GM20431 (cell line): Measurements from ENCODE around the gene TLX1.
"Not testable (repeated sequence)": the region's sequence is repeated elsewhere in the genome, so short reads cannot be mapped to it uniquely, and the experiment has no call there.

Experiments used
- in situ Hi-C: fragments of 300-500 bp; cut with MseI, MboI; formaldehyde crosslinking; loops from one replicate; pipeline ENCODE4 v1.15.0; 2020; ENCODE audit warnings: low sequenced_read_pairs; ENCODE audit not compliant: unreplicated experiment

TLX1 gene

DNA sequence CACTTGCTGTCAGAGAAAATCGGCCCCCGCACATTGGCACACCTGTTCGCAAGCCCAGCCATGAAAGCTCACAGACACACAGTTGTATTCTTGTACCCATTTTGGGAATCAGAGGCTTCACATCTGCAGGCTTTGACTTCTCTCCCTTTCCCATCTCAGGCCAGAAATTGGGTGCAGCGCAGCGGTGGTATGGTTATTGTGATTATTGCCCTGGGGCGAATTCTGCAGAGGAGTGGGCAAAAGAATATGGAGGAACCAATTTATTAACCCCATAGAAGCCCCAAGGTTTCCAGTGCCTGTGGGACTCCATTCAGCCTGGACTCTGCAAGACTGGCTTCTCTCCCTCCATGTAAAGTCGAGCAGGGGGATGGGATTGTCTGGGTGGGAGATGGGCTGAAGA lies 14.0 kb downstream of the TLX1 start:
- in situ Hi-C loops: no loop called here

- in situ Hi-C loops: no loop called here
Observed at GRCh38 chr10:101145750-101146391, 14.8 kb downstream of the TLX1 start.

DNA sequence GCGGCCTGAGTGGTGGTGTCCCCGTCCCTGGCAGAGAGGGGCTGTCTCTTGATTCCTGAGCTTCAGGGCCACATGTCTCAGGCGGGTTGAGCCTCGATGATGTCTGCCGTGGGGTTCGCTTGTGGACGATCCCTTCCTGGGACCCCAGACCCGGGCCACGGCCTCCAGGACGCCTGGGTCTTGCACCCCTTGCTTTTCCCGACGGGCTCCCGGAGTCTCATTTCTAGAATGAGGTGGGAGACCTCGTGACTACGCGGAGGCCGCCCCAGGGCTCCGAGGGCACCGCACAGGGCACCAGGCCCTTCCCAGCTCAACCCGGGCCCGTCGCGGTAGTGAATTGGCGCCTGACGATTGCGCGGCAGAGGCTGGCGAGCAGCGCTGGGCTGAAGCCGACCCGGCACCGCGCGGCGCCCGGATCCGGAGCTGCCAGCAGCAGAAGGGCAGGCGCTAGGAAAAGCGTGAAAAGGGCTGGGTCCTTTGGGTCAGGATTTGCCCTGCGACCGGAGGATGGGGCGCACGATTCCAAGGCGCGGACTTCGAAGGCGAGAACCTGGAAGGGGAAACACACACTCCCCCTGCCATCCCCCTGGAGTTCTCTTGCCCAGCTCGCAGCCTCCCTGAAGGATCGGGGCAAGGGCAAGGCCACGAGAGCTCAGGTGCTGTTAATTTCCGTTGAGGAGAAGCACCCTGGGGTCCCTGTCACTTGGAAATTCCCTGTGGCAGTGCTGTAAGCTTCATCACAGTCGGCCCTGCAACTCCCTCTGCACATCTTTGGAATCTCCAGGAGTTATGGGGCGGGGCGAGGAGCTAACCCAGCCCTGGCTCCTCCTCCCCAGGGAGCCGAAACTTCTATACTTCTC lies 15.5 kb downstream of the TLX1 start:
- in situ Hi-C loops: no loop called here

DNA sequence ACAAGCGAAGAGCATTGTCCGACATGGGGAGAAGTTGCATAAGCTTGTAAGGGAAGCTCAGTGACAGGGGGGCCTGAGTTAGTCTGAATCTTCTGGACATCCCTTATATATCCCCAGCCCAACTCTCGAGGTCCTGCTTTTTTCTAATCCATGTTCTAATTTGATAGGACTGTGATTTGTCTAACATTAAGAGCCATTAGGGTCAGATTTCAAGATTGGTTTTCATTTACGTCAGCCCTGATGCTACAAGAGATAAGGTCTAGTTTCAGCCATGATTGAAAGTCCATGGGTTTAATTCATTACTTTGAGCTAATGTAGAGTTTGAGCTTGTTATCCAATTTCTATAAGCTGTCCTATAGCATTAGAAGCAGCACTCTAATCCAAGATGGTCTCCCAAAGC lies 20.3 kb downstream of the TLX1 start:
- in situ Hi-C loops: no loop called here

DNA sequence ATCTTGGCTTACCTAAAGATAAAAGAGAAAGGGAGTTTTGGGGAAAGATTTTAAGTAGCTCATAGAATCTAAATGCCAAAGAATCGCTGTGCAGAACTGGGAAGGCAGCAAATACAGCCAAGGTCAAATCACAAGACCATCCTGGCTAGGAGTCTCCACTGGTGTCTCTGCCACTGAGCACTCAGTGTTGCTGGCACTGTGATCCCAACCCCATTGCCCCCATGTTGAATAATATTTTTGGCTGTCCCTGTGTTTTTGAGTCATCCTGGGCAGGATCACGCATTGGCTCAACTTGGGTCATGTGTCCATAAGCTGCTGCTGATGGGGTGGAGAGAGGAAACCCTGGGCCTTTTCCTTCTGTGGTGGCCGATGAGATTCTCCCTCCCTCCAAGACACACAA lies 21.2 kb downstream of the TLX1 start:
- in situ Hi-C loops: no loop called here

- in situ Hi-C loops: not testable (repeated sequence)
Observed at GRCh38 chr10:101154506-101154905, 23.4 kb downstream of the TLX1 start.

DNA sequence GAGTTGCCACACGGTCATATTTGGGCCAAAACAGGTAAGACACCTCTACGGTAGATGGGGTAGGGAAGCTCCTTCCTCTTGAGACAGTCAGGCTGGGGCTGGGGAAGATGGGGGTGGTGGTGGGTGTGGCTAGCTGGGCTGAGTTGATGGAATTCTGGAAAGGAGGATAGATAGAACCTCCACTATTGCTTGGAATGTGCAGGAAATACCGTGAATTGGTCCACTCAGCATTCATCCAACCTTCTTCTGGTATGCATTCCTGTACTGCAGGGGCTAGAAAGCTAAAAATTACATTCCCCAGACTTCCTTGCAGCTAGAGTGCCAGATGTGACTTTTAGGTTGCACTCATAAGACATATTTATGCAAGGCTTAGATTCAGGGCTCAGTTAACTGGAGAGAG lies 24.8 kb downstream of the TLX1 start:
- in situ Hi-C loops: no loop called here

DNA sequence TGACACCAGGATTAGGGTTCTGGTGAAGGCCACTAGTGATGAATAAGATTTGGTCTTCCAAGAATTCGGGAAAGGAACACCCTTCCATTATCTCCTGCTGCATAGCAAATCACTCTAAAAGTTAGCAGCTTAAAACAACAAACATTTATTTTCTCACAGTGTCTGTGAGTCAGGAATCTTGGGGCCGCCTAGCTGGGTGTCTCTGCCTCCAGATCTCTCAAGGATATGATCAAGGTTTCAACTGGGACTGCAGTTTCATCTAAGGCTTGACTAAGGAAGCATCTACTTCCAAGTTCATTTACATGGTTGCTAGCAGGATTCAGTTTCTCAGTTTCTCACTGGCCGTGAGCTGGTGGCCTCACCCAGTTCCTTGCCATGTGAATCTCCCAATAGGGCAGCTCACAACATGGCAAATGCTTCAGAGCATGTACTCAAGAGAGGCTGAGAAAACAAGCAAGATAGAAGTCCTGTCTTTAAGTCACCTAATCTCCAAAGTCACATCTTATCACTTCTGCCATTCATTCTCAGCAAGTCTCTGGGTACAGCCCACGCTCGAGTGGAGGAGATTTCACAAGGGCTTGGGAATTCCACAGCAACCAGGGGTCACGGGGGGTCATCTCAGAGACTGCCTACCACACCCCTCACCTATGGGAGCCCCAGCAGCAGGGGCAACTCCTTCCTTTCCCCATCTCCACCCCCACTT lies 26.8 kb downstream of the TLX1 start:
- in situ Hi-C loops: no loop called here

DNA sequence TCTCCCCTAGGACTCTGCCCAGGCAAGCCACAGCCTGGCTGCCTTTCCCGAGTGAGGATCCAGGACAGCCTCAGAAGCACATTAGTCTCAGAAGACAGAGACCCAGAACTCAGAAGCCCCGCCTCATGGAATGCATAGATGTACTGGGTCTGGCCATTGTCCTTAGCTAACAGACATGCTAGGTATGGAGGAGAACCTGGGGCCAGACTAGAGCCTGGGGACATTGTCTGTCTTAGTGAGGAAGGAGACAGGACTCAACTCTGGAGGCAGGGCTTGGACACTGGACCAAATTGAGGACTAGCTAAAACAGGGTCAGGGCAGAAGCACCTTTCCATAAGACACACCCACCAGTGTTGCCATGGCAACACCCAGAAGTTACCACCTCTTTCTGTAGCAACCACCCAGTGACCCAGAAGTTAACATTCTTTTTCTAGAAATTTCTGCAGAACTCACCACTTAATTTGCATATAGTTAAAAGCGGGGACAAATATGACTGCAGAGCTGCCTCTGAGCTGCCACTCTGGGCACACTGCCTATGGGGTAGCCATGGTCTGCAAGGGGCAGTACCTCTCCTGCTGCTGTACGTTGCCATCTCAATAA lies 27.5 kb downstream of the TLX1 start:
- in situ Hi-C loops: no loop called here

GRCh38 chr10:101161494-101162299 lies 30.6 kb downstream of the TLX1 start:
- in situ Hi-C loops: no loop called here

DNA sequence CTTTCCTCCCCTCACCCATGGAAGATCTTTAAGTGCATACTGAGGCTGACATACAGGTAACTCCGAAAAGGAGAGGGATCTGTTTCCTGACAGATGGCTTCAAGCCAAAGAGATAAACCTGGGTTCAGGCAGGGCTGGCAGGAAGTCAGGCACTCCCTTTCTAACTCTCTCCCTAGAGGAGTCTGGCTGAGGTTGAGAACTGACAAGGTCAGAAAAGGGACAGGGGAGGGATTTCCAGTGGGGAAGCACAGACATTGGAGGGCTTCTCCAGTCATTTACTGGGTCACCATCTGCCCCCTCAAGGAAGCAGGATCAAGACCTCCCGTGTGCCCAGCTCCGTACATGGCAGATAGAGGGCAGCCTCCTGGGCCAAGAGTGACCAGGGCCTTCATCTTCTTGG lies 31.6 kb downstream of the TLX1 start:
- in situ Hi-C loops: no loop called here

DNA sequence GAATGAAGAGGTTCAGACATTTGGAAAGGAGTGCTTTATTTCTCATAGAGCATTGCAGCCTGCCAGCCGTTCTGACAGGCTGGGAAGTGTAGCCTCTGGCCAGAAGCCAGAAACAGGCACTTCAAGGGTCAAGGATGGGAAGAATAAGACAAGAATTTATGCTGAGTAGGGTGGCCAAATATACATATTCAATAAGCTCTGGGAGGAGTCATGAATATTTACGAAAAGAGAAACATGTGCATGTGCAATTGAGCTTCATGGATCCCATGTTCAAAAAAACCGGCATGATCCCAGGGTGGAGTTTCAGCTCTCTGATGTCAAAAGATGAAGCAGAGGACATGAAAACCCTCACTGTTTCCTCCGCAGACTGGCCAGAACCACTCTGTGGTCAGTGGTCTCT lies 32.9 kb downstream of the TLX1 start:
- in situ Hi-C loops: no loop called here

GRCh38 chr10:101165736-101166135 lies 34.6 kb downstream of the TLX1 start:
- in situ Hi-C loops: no loop called here

DNA sequence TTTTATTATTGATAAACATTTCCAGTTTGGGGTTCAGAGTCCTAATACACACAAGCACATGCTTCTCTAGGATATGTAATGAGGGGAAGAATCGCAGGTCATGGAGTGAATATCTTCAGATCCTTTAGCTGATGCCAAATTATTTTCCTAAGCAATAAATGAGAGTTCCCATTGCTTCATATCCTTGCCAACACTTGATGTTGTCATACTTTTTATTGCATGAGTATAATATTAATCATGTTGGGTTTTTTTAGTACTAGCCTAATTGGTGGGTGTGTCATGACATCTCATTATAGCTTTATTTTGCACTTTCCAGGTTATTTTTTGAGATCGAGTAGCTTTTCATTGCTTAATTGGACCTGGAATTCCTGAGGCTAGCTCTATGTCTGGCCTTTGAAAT lies 35.3 kb downstream of the TLX1 start:
- in situ Hi-C loops: no loop called here

GRCh38 chr10:101172741-101173140 lies 41.6 kb downstream of the TLX1 start:
- in situ Hi-C loops: no loop called here

- in situ Hi-C loops: no loop called here
Observed at GRCh38 chr10:101174319-101174718, 43.2 kb downstream of the TLX1 start.

- in situ Hi-C loops: no loop called here
Observed at GRCh38 chr10:101176577-101176976, 45.5 kb downstream of the TLX1 start.

GRCh38 chr10:101182936-101183335 lies 51.8 kb downstream of the TLX1 start:
- in situ Hi-C loops: no loop called here

- in situ Hi-C loops: no loop called here
Observed at GRCh38 chr10:101183458-101184183, 52.5 kb downstream of the TLX1 start.
